ENCODE data around the gene ALDH6A1. TPM values are rescaled to one million over a fixed set of nuclear protein-coding genes. Genes with fewer than 3 reads are reported as not detected.
"Not testable (repeated sequence)": the region's sequence is repeated elsewhere in the genome, so short reads cannot be mapped to it uniquely, and the experiment has no call there.

Gene ALDH6A1
- total RNA-seq: 9.8 and 17.9 TPM in 2 replicates

DNA sequence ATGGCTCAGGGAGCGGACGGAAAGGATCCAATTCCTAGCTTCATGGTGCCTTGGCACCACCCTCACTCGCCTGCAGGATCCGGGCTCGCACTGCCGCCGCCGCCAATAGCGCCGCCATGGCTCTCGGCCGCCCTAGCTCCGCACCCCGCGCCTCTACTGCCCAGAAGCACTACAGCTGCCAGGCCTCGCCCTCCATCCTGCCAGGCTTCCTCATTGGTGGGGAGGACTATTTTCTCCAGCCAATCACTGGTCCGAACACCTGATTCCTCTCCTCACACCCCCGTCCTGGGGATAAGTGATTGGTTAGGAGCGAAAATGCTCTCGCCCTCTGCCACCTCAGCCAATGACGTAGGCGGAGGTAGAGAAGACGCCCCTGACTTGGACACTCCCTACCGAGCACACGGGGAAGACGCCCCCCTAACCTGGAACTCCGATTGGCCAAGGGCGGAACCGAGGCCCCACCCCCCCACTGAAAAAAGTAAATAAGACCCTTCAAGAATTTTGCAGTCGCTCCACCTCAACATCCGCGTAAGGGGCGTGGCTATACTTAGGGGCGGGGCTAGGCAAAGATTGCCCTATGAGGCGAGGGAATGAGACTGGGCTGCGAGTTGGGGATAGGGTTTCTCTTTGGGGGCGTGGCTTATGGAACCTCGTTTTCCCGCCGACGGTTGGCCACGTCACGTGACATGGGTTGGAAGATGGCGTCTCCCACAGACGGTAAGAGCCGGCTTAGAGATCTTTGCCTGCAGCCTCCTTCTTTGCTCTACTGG, at the start of gene ALDH6A1, which contains the start of gene LIN52:
Gene ALDH6A1 (minus strand): TSS at position 177 of the 770 bp plus-strand sequence. CDS start 59 bp downstream, at position 118.
Gene LIN52 (plus strand): TSS at position 680 of the 770 bp plus-strand sequence. CDS start 19 bp downstream, at position 699.
- peak; percentile 100 for DNase-seq (ENCODE audit: low read depth in 2 of 2)

GRCh38 chr14:74127634-74128033, 43.4 kb upstream of the ALDH6A1 start:
- DNase-seq (ENCODE audit: low read depth in 2 of 2): peak in 1 of 2 donors; percentile 1

GRCh38 chr14:74126315-74127013, 42.2 kb upstream of the ALDH6A1 start:
- DNase-seq (ENCODE audit: low read depth in 2 of 2): no peak

GRCh38 chr14:74125487-74125886, 41.2 kb upstream of the ALDH6A1 start:
- not testable (repeated sequence) for DNase-seq (ENCODE audit: low read depth in 2 of 2)

DNA sequence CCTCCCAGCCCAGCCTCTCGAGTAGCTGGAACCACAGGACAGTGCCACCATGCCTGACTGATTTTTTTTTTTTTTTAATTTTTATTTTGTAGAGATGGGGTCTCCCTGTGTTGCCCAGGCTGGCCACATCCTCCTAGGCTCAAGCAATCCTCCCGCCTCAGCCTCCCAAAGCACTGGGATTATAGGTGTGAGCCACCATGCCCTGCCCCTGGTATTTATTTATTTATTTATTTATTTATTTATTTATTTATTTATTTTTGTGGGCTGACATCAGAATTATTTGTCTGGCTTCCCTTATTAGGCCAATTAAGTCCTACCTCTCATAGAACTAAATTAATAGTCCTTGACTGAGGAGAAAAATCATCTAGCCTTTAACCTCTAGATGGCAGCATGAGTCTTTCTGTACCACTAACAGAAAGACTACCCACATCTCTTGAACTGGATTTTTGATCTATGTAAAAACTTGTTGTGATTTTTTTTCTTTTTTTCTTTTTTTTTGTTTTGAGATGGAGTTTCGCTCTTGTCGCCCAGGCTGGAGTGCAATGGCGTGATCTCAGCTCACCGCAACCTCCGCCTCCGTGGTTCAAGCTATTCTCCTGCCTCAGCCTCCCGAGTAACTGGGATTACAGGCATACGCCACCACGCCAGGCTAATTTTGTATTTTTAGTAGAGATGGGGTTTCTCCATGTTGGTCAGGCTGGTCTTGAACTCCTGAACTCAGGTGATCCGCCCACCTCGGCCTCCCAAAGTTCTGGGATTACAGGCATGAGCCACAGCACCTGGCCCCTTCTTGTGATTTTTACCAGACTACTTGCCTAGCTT, 27.4 kb upstream of the ALDH6A1 start:
- DNase-seq (ENCODE audit: low read depth in 2 of 2): peak; percentile 69 to 76

DNA sequence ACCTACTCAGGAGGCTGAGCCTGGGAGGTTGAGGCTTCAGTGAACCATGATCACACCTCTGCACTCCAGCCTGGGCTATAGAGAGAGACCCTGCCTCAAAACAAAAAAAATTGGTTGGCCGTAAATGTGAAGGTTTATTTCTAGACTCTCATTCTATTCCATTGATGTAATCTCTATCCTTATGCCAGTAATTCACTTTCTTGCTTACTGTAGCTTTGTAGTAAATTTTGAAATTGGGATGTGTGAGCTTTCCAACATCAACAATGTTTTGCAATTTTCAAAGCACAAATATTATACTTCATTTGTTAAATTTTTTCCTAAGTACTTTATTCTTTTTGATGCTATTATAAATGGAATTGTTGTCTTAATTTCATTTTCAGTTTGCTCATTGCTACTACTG, 25.1 kb upstream of the ALDH6A1 start:
- no peak for DNase-seq (ENCODE audit: low read depth in 2 of 2)

DNA sequence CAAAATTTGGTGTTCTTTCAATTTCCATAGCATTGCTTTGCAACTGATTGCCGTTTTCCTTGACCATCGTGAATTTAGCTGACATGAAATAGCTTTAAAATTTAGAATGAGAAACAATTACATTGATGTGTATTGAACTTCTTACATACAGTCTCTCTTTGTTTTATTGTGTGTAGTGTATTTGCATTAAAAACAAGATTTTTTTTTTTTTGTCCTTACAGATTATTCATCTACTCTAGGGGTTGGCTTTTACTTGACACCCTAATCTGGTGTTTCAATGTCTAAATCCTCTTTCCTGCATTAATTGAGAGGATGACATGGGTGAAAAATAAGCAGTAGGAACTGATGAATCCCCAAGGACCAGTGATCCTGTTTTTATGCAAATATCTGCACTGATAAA, 21.1 kb upstream of the ALDH6A1 start:
- DNase-seq (ENCODE audit: low read depth in 2 of 2): no peak

GRCh38 chr14:74089251-74090020, 5.2 kb upstream of the ALDH6A1 start:
- DNase-seq (ENCODE audit: low read depth in 2 of 2): no peak

DNA sequence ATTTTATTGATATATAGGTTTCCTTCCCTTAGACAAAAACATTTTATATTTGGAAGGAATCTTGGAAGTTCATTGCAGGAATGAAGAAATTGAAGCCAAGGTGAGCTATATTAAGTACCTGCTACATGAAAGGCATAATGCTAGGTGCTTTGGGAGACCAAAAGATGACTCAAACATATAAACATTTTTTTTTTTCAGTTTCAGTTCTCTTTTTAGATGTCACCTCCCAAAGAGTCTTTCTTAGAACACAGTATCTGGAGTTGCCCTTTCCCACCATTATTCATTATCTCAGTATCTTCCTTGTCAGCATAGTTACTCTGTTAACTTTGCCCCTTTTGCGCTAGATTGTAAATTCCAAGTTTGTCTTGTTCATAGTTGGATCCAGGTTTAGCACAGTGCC, 1.6 kb upstream of the ALDH6A1 start:
- DNase-seq (ENCODE audit: low read depth in 2 of 2): no peak

DNA sequence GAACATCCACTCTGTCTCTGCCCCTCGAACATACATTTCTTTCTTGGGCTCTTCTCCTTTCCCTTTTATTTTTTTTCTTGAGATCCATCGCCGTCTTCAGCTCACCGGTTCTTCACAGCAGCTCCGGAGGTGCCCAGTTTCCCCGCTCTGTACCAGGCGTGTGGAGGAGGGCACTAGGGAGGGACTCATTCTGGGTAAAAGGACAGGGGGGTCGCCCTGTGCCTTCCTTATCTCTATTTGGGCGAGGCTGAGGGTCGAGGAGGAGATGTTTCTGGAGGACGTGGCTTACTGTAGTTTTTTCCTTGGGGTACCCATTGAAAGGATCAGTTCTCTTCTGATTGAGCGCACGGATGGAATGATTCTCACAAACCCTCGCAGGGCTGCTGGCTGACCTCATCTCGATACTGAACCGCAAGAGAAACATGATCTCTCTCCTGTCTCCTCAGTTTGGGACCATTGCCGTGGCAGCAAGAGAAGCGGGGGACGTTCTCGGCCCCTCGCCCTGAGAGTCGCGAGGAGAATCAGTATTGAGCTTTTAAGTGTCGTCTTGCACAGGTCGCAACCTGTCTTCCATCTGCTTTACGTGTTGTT, 889 bp upstream of the ALDH6A1 start:
- peak in 1 of 2 donors; percentile 32 for DNase-seq (ENCODE audit: low read depth in 2 of 2)

DNA sequence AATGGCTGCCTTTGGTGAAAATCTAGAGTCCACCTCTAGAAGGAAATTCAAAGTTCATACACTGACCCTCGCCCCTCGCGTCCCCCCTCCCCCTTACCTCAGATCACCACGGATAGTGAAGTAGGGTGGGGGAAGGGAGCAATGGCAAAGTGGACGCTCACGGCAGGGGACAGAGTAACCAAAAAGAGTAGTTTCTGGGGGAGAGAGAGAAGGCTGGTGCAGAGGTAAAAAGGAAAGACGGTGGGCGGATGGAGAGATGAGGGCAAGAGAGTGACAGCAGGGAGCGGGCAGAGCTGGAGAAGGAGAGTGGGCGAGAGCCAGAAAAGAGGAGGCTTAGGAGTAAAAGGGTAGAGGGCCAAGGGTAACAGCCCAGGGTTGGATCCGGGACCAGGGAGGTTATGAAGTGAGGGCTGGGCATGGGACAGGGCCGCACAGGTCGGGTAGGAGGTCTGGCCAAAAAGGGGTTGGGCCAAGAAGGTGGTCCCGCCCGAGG, 423 bp downstream of the ALDH6A1 start:
- DNase-seq (ENCODE audit: low read depth in 2 of 2): no peak

- DNase-seq (ENCODE audit: low read depth in 2 of 2): no peak
Measured at GRCh38 chr14:74083161-74083560, 1.1 kb downstream of the ALDH6A1 start.

DNA sequence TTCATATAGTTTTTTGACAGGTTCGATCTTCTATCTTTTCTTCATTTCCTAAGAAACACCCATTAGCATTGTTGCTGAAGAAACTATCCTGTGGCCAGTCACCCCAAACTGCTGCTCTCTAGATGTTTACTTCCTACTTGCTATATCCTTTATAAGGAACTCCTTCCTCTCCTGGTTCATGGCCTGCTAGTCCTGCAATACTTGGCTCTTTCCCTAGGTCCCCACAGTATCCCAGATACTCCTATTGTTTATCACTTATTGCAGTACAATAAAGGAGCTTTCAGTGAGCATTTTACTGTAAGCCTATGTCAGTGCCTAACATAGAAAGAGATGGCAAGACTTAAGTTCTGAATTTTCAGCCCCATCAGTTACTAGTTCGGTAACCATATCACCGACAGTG, 2.8 kb downstream of the ALDH6A1 start:
- peak in 1 of 2 donors; percentile 2 for DNase-seq (ENCODE audit: low read depth in 2 of 2)

DNA sequence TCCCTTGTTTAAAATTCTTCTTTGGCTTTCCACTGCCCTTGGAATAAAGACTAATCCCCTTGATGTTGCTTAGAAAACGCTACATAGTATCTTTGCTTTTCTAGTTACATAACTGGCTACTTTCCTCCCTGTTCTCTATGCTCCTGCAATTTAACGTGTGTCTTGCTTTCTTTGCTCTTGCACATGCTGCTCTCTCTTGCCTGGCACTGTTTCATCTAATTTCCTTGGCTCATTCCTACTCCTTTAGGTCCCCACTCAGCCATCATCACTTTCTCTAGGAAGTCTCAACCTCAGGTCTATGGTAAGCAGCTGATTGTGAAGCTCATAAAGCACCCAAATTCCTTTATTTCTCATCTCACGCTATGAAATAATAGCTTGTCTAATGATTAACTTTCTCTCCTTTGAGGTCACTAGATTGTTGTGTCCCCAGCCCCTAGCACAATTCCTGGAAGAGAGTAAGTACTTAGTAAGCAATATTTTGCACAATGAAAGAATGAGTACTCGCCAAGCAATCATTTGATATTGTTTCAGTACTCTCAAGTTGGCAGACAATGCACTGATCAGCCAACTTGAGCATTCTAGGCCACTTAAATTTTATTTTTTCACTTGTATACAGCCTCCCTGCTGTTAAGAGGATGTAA, 3.3 kb downstream of the ALDH6A1 start:
- DNase-seq (ENCODE audit: low read depth in 2 of 2): peak; percentile 22 to 46

GRCh38 chr14:74077401-74077800, 6.9 kb downstream of the ALDH6A1 start:
- no peak for DNase-seq (ENCODE audit: low read depth in 2 of 2)

DNA sequence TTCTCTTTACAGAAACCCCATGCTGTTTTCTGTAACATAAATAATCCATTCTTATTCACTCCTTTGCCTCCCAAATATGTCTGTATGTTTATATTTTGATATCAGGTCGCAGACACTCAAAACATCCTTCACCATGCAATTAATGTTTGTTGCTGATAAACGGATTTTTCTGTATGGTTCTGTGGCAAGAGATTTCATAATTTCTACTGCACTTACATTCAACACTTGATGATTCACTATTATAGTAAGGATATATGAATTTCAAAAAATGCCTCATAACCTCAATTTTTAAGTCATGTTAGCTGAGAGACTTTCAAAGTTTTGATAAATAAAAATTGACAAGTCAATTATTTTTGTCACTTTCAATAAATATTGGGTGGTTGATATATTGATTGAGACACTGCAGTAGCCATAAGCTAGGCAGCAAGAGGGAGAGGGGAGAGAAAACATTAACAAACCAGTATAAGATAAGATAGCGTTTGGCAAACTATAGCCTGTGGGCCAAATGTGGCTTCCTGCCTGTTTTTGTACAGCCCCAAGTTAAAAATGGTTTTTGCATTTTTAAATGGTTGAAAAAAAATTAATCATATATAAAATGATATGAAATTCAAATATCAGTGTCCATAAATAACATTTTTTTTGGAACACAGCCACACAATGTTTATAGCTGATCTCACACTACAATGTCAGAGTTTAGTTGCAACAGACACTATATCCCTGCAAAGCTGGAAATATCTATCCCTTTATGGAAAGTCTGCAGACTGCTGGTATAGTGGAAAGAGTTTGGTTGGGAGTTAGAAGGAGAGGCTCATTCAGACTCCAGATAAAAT, 18.3 kb downstream of the ALDH6A1 start:
- peak in 1 of 2 donors; percentile 63 for DNase-seq (ENCODE audit: low read depth in 2 of 2)

- peak in 1 of 2 donors; percentile 44 for DNase-seq (ENCODE audit: low read depth in 2 of 2)
Measured at GRCh38 chr14:74064883-74065282, 19.4 kb downstream of the ALDH6A1 start.

DNA sequence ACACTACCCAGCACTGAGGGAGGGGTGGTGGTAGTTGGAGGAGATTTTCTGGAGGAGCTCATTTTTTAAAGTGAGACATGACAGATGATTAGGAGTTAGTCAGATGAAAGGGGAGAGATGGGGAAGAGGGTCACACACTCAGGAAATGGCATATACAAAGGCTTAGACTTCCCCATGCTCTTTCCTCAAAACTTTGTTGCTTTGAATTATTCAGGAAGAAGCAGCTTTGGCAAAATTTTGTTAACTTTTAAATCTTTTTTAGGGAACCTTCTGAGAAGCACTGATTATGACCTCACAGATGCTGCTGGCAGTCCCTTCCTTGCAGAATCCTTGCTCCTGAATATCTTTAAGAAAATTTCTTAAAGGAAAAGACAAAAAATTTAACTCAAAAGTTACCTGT, 19.8 kb downstream of the ALDH6A1 start:
- peak in 1 of 2 donors; percentile 29 for DNase-seq (ENCODE audit: low read depth in 2 of 2)

DNA sequence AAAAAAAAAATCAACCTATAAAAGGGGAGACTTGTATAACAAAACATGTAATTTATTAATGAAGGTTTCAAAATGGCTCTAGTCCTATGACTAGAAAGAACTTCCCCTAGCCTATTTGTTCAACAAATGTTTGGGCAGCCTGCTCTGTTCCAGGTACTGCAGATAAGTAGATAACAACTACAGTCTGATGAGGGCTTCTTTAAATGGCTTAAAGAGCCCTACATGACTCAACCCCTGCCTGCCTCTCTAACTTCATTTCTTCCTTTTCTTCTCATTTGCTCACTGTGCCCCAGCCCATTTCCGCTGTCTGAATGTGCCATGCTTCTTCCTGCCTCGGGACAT, 21.5 kb downstream of the ALDH6A1 start:
- DNase-seq (ENCODE audit: low read depth in 2 of 2): no peak
